ENCODE data around the gene KRTAP3-2. TPM values are rescaled to one million over a fixed set of nuclear protein-coding genes. Genes with fewer than 3 reads are reported as not detected.

The KRTAP3-2 gene
- total RNA-seq, 1 donor from 2014 or later: not detected

DNA sequence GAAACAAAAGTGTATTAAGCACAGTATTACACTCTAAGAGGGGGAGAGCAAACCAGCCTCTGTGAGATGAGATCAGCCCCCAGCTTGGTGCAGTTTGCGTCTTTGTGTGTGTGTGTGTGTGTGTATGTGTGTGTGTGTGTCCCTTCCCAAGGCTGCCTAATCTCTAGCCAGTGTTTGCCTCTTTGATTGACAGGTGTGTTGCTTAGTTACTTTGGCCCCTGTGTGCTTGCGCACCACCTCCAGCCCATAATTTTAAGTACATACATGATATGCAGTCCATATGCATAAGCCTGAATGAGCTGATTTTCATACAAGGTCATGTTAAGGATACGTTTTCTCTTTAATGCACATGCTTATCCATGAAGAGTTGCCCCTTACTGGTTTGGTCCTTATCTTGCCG lies 2.1 kb upstream of the KRTAP3-2 start:
- ATAC-seq (ENCODE audit: low read depth): no peak

GRCh38 chr17:40997361-40997760 lies 2.3 kb downstream of the KRTAP3-2 start:
- TF ChIP-seq, protein P1, sequence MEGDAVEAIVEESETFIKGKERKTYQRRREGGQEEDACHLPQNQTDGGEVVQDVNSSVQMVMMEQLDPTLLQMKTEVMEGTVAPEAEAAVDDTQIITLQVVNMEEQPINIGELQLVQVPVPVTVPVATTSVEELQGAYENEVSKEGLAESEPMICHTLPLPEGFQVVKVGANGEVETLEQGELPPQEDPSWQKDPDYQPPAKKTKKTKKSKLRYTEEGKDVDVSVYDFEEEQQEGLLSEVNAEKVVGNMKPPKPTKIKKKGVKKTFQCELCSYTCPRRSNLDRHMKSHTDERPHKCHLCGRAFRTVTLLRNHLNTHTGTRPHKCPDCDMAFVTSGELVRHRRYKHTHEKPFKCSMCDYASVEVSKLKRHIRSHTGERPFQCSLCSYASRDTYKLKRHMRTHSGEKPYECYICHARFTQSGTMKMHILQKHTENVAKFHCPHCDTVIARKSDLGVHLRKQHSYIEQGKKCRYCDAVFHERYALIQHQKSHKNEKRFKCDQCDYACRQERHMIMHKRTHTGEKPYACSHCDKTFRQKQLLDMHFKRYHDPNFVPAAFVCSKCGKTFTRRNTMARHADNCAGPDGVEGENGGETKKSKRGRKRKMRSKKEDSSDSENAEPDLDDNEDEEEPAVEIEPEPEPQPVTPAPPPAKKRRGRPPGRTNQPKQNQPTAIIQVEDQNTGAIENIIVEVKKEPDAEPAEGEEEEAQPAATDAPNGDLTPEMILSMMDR (IDR thresholded peaks at IDR 0.05): no peak
- Mint-ChIP-seq H3K4me1 (no peaks in the 10 kb centered on the region), H3K9me3 (no peaks in the 10 kb centered on the region), H3K27me3 (peaks cover 42% of the 10 kb centered on the region), H3K27ac (no peak overlapping the region), H3K4me3 (no peak overlapping the region), H3K36me3 (ENCODE audit: low read depth) (no peaks in the 10 kb centered on the region)
- CTCF ChIA-PET: no interaction called here
- POLR2A ChIA-PET: no interaction called here
- intact Hi-C loops (cut with micrococcal nuclease): no loop called here
- DNase-seq (no peak), ATAC-seq (ENCODE audit: low read depth) (no peak)

More for the DNA sequence above, 2.1 kb upstream of the KRTAP3-2 start:
- no peaks in the 10 kb centered on the region for H3K36me3 Mint-ChIP-seq (ENCODE audit: low read depth)
- H3K9me3 Mint-ChIP-seq: no peaks in the 10 kb centered on the region
- H3K27me3 Mint-ChIP-seq: peaks cover 34% of the 10 kb centered on the region
- H3K4me3 Mint-ChIP-seq: no peak overlapping the region
- intact Hi-C loops (cut with micrococcal nuclease): no loop called here
- TF ChIP-seq, protein P1 (IDR thresholded peaks at IDR 0.05): no peak
- no peak for DNase-seq
- ChIA-PET CTCF (no interaction called here), POLR2A (no interaction called here)
- no peak overlapping the region for H3K27ac Mint-ChIP-seq
- H3K4me1 Mint-ChIP-seq: no peaks in the 10 kb centered on the region

- ChIA-PET POLR2A (no interaction called here), CTCF (no interaction called here)
- intact Hi-C loops (cut with micrococcal nuclease): no loop called here
- ATAC-seq (ENCODE audit: low read depth) (no peak), DNase-seq (no peak)
- no peaks in the 10 kb centered on the region for H3K4me1 Mint-ChIP-seq
- no peaks in the 10 kb centered on the region for H3K9me3 Mint-ChIP-seq
- H3K27me3 Mint-ChIP-seq: peaks cover 46% of the 10 kb centered on the region
- H3K27ac Mint-ChIP-seq: no peak overlapping the region
- TF ChIP-seq, protein P1 (IDR thresholded peaks at IDR 0.05): no peak
- no peak overlapping the region for H3K4me3 Mint-ChIP-seq
- no peaks in the 10 kb centered on the region for H3K36me3 Mint-ChIP-seq (ENCODE audit: low read depth)
These were observed 2.9 kb downstream of the KRTAP3-2 start for GRCh38 chr17:40996829-40997228.

DNA sequence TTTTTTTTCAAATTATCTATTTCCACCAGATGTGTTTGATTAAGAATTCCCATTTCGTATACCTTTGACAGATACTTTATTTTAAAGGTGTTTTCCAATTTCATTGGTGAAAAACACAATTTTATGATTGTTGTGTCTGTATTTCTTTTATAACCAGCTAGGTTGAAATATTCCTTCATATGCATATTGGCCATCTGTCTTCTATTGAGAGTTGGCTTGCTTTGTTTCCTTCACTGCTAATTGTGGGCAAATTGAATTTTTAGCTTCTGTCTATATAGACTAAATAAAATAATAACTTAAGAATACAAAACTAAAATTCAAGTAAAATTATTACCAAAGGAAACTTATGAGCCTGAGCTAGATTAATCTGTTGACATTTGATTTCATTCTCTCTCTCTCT lies 4.6 kb downstream of the KRTAP3-2 start:
- H3K27ac Mint-ChIP-seq: no peak overlapping the region
- H3K27me3 Mint-ChIP-seq: peaks cover 45% of the 10 kb centered on the region
- no peaks in the 10 kb centered on the region for H3K36me3 Mint-ChIP-seq (ENCODE audit: low read depth)
- POLR2A ChIA-PET: no interaction called here
- TF ChIP-seq, protein P1 (IDR thresholded peaks at IDR 0.05): no peak
- no peaks in the 10 kb centered on the region for H3K4me1 Mint-ChIP-seq
- no peak for ATAC-seq (ENCODE audit: low read depth)
- CTCF ChIA-PET: no interaction called here
- DNase-seq: no peak
- no peaks in the 10 kb centered on the region for H3K9me3 Mint-ChIP-seq
- H3K4me3 Mint-ChIP-seq: no peak overlapping the region
- intact Hi-C loops (cut with micrococcal nuclease): no loop called here

- DNase-seq: no peak
- Mint-ChIP-seq H3K27ac (no peak within 1 kb of the TSS), H3K9me3 (no peaks in the 10 kb centered on the region), H3K27me3 (peaks cover 43% of the 10 kb centered on the region), H3K4me3 (no peak within 1 kb of the TSS), H3K4me1 (no peaks in the 10 kb centered on the region), H3K36me3 (ENCODE audit: low read depth) (no peaks in the 10 kb centered on the region)
- ChIA-PET POLR2A (no interaction called here), CTCF (no interaction called here)
- intact Hi-C loops (cut with micrococcal nuclease): no loop called here
- ATAC-seq (ENCODE audit: low read depth): no peak
- TF ChIP-seq, protein P1 (IDR thresholded peaks at IDR 0.05): no peak
These were observed 5.9 kb downstream of the KRTAP3-2 start, which contains the start of gene KRTAP3-3 for GRCh38 chr17:40993839-40994238. TSS of gene KRTAP3-3 (minus strand) at chr17:40994164. CDS start at chr17:40994097, 67 bp downstream.
